ENCODE measurements around the gene HOXC13. TPM values are rescaled to one million over a fixed set of nuclear protein-coding genes. Genes with fewer than 3 reads are reported as not detected.

HOXC13 gene
- total RNA-seq, 2 donors from 2014 or later = not detected

GRCh38 chr12:53972152-53972702 lies 33.6 kb downstream of the HOXC13 start:
- Mint-ChIP-seq H3K36me3 (peaks cover 7 to 20% of the 10 kb centered on the region in 2 donors), H3K9me3 (peaks cover 0 to 5% of the 10 kb centered on the region in 2 donors), H3K27ac (peak overlapping the region in 1 of 2 donors; percentile 36)
- no peak for ATAC-seq
- no peak for DNase-seq (ENCODE audit: low spot score in 2 of 2)

GRCh38 chr12:53972722-53973235 lies 34.1 kb downstream of the HOXC13 start, which contains the start of gene HOXC11:
HOXC11 (plus strand) TSS chr12:53973126; CDS start chr12:53973242, 116 bp downstream.
- ATAC-seq (no peak), DNase-seq (ENCODE audit: low spot score in 2 of 2) (no peak)
- peaks cover 7 to 20% of the 10 kb centered on the region in 2 donors for H3K36me3 Mint-ChIP-seq
- peaks cover 0 to 5% of the 10 kb centered on the region in 2 donors for H3K9me3 Mint-ChIP-seq
- peak within 1 kb of the TSS in 1 of 2 donors; percentile 88 for H3K27ac Mint-ChIP-seq

- no peak for DNase-seq (ENCODE audit: low spot score in 2 of 2)
- peaks cover 7 to 20% of the 10 kb centered on the region in 2 donors for H3K36me3 Mint-ChIP-seq
- H3K27ac Mint-ChIP-seq = peak overlapping the region in 1 of 2 donors; percentile 88
- peaks cover 0 to 5% of the 10 kb centered on the region in 2 donors for H3K9me3 Mint-ChIP-seq
- no peak for ATAC-seq
Measured at GRCh38 chr12:53973236-53974042, 34.8 kb downstream of the HOXC13 start.

GRCh38 chr12:53974084-53975063 lies 35.7 kb downstream of the HOXC13 start, which contains the start of gene HOTAIR:
HOTAIR (minus strand) TSS chr12:53974954.
- Mint-ChIP-seq H3K27ac (peak within 1 kb of the TSS in 1 of 2 donors; percentile 23), H3K36me3 (peaks cover 7 to 20% of the 10 kb centered on the region in 2 donors), H3K9me3 (peaks cover 0 to 5% of the 10 kb centered on the region in 2 donors)
- DNase-seq (ENCODE audit: low spot score in 2 of 2) (no peak), ATAC-seq (no peak)

- Mint-ChIP-seq H3K9me3 (peaks cover 0 to 5% of the 10 kb centered on the region in 2 donors), H3K27ac (no peak overlapping the region), H3K36me3 (peaks cover 7 to 22% of the 10 kb centered on the region in 2 donors)
- ATAC-seq (no peak), DNase-seq (ENCODE audit: low spot score in 2 of 2) (no peak)
Measured at GRCh38 chr12:53975064-53975471, 36.4 kb downstream of the HOXC13 start.

GRCh38 chr12:53975479-53976152 lies 37.0 kb downstream of the HOXC13 start:
- ATAC-seq = no peak
- DNase-seq (ENCODE audit: low spot score in 2 of 2) = no peak
- H3K36me3 Mint-ChIP-seq = peaks cover 7 to 26% of the 10 kb centered on the region in 2 donors
- H3K9me3 Mint-ChIP-seq = peaks cover 0 to 5% of the 10 kb centered on the region in 2 donors
- peak overlapping the region in 1 of 2 donors; percentile 23 for H3K27ac Mint-ChIP-seq

- Mint-ChIP-seq H3K36me3 (peaks cover 7 to 22% of the 10 kb centered on the region in 2 donors), H3K9me3 (peaks cover 0 to 5% of the 10 kb centered on the region in 2 donors), H3K27ac (peak overlapping the region in 1 of 2 donors; percentile 23)
- DNase-seq (ENCODE audit: low spot score in 2 of 2) (no peak), ATAC-seq (no peak)
Measured at GRCh38 chr12:53976172-53976822, 37.7 kb downstream of the HOXC13 start.

GRCh38 chr12:53976823-53977595 lies 38.4 kb downstream of the HOXC13 start:
- Mint-ChIP-seq H3K9me3 (peaks cover 0 to 5% of the 10 kb centered on the region in 2 donors), H3K36me3 (peaks cover 7 to 18% of the 10 kb centered on the region in 2 donors), H3K27ac (no peak overlapping the region)
- DNase-seq (ENCODE audit: low spot score in 2 of 2) = no peak
- no peak for ATAC-seq

GRCh38 chr12:53977596-53978445 lies 39.2 kb downstream of the HOXC13 start:
- no peak for ATAC-seq
- no peak overlapping the region for H3K27ac Mint-ChIP-seq
- H3K9me3 Mint-ChIP-seq = peaks cover 0 to 5% of the 10 kb centered on the region in 2 donors
- DNase-seq (ENCODE audit: low spot score in 2 of 2) = no peak
- H3K36me3 Mint-ChIP-seq = peaks cover 6 to 17% of the 10 kb centered on the region in 2 donors

GRCh38 chr12:53978477-53979356 lies 40.1 kb downstream of the HOXC13 start:
- H3K27ac Mint-ChIP-seq = no peak overlapping the region
- no peaks in the 10 kb centered on the region for H3K9me3 Mint-ChIP-seq
- peaks cover 0 to 10% of the 10 kb centered on the region in 2 donors for H3K36me3 Mint-ChIP-seq
- DNase-seq (ENCODE audit: low spot score in 2 of 2) (no peak), ATAC-seq (no peak)

GRCh38 chr12:53980104-53980801 lies 41.6 kb downstream of the HOXC13 start:
- peak overlapping the region; percentile 31 to 59 for H3K27ac Mint-ChIP-seq
- H3K36me3 Mint-ChIP-seq = peaks cover 0 to 10% of the 10 kb centered on the region in 2 donors
- DNase-seq (ENCODE audit: low spot score in 2 of 2) (no peak), ATAC-seq (no peak)
- no peaks in the 10 kb centered on the region for H3K9me3 Mint-ChIP-seq

GRCh38 chr12:53980802-53981496 lies 42.3 kb downstream of the HOXC13 start:
- DNase-seq (ENCODE audit: low spot score in 2 of 2) (no peak), ATAC-seq (no peak)
- H3K9me3 Mint-ChIP-seq = no peaks in the 10 kb centered on the region
- peaks cover 0 to 10% of the 10 kb centered on the region in 2 donors for H3K36me3 Mint-ChIP-seq
- H3K27ac Mint-ChIP-seq = no peak overlapping the region
